Measurements from ENCODE around the gene RAC2.

Gene RAC2

DNA sequence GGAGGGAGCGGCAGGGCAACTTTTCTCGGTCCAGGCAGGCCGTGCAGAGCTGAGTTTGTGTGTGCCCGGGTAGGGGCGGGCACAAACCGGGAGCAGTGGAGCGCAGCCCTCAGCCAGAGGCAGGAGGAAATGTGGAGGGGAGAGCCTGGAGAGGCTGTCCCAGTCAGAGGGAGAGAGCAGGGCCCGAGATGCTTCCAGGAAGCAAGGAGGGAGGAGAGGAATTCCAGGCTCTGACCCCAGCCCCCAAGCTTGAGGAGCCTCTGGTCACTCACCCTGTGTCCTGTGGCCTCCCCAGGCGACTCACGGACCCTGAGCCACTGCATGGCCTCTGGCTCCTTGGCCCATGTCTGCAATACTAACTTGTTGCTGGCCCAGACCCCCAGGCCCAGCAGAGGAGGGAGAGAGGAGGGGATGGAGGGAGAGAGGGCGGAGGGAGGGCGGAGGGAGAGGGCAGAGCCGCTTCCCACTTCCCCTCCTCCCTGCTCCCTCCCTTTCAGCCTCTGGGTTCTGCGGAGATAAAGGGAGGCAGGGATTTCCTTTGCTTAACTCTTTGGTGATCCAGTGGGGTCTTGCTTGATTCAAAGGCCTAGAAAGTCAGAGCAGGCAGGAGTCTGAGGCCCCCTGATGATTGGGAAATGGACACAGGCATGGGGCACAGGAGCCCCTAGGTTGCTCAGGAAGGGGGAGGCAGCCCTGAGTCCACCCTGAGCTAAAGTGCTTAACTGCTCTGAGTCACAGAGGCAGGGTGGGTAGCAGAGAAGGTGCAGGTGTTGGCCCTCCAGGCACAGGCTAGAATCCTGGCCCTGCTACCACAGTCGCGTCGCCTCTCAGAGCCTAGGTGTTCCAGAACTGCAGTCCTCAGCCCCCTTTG, 55.9 kb downstream of the RAC2 start, which contains the start of gene C1QTNF6:
TSS of gene C1QTNF6 (minus strand) at position 357 of the 871 bp plus-strand sequence. CDS start at position 323, 34 bp downstream.
- Histone ChIP-seq H3K36me3 (ENCODE audit: control insufficient read depth, insufficient read depth, low read length) (no peaks in the 10 kb centered on the region), H3K4me3 (replicated peaks; ENCODE audit: low read depth, low read length) (no peak within 1 kb of the TSS), H3K27me3 (replicated peaks; ENCODE audit: control insufficient read depth, insufficient read depth, low read length) (no peaks in the 10 kb centered on the region)
- TF ChIP-seq, protein P1, sequence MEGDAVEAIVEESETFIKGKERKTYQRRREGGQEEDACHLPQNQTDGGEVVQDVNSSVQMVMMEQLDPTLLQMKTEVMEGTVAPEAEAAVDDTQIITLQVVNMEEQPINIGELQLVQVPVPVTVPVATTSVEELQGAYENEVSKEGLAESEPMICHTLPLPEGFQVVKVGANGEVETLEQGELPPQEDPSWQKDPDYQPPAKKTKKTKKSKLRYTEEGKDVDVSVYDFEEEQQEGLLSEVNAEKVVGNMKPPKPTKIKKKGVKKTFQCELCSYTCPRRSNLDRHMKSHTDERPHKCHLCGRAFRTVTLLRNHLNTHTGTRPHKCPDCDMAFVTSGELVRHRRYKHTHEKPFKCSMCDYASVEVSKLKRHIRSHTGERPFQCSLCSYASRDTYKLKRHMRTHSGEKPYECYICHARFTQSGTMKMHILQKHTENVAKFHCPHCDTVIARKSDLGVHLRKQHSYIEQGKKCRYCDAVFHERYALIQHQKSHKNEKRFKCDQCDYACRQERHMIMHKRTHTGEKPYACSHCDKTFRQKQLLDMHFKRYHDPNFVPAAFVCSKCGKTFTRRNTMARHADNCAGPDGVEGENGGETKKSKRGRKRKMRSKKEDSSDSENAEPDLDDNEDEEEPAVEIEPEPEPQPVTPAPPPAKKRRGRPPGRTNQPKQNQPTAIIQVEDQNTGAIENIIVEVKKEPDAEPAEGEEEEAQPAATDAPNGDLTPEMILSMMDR (IDR thresholded peaks at IDR 0.05; ENCODE audit: insufficient read depth, low read length, poor library complexity, severe bottlenecking) = no peak
- no peak for DNase-seq (ENCODE audit: extremely low read depth, insufficient read length)

DNA sequence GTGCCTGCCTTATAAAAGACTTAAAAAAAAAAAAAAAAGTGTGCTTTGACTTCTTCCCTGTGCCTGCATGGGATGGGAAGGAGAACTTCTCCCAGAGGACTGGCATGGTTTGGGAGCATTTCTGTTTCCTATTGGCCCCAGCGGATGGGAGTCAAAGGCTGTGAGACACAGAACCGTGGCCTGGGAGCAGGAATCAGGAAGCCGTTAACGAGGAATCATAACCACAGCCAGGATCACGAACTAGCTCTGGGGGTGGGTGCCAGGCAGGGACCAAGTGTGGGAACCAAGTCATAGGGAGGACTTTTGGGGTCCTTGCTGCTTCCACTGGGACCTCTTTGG, 56.5 kb downstream of the RAC2 start:
- no peak for DNase-seq (ENCODE audit: extremely low read depth, insufficient read length)
- TF ChIP-seq, protein P1 (IDR thresholded peaks at IDR 0.05; ENCODE audit: insufficient read depth, low read length, poor library complexity, severe bottlenecking) = no peak
- no peaks in the 10 kb centered on the region for H3K27me3 ChIP-seq (replicated peaks; ENCODE audit: control insufficient read depth, insufficient read depth, low read length)
- no peaks in the 10 kb centered on the region for H3K36me3 ChIP-seq (ENCODE audit: control insufficient read depth, insufficient read depth, low read length)
- H3K4me3 ChIP-seq (replicated peaks; ENCODE audit: low read depth, low read length) = no peak overlapping the region

DNA sequence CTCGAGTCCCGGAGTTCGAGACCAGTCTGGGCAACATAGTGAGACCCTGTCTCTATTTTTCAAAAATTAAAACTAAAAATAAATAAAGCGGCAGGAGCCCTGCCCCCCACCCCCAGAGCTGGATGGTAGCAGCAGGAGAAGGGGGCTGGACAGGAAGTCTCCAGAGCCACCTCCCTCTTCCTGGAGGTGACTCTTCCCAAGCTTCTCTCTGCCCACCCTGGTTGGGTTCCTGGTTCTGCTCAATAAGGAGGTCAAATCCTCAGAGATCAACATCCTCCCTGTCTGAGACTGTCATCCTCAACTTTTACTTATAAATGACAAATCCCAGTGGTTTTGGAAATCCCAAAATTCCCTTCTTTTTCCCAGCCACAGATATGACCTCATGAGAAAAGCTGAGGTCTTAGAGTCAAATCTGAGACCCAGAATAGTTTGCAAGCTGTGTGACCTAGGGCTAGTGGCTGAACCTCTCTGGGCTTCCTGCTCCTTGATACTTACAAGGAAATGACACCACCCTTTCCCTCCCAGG, 57.0 kb downstream of the RAC2 start:
- H3K36me3 ChIP-seq (ENCODE audit: control insufficient read depth, insufficient read depth, low read length) = no peaks in the 10 kb centered on the region
- no peaks in the 10 kb centered on the region for H3K27me3 ChIP-seq (replicated peaks; ENCODE audit: control insufficient read depth, insufficient read depth, low read length)
- no peak for DNase-seq (ENCODE audit: extremely low read depth, insufficient read length)
- TF ChIP-seq, protein P1 (IDR thresholded peaks at IDR 0.05; ENCODE audit: insufficient read depth, low read length, poor library complexity, severe bottlenecking) = no peak
- no peak overlapping the region for H3K4me3 ChIP-seq (replicated peaks; ENCODE audit: low read depth, low read length)

DNA sequence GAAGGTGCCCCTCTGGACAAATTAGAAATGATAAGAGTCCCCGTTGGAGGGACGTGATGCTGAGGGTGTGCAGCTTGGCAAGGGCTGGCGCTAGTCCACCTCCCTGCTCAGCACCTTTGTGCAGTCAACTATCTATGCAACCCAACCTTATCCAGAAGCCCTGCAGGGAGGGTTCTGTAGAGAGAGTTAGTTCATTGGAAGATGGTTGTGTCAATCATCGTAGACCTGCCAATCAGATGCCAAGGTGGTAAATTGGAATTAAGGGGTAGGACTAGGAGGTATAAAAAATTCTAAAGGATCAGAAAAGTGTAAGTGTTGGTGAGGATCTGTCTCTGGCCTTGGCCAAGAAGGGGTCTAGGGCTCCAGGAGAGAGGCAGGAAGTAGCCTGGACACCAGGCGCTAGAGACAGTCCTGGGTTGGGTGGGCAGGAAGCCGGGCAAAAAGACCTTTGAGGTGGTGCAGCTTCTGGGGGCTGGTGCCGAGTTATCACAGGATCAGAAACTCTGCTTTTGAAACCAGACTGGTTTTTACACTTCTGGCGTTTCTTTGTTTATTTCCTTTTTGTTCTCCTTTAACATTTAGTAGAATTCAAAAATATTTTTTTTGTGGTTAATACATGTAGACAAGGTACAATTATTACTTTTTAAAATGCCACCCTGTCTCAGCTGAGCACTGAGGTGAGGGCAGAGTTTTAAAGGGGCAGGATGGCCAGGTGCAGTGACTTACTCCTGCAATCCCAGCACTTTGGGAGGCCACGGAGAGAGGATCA, 57.7 kb downstream of the RAC2 start:
- TF ChIP-seq, protein P1 (IDR thresholded peaks at IDR 0.05; ENCODE audit: insufficient read depth, low read length, poor library complexity, severe bottlenecking) = no peak
- no peak overlapping the region for H3K4me3 ChIP-seq (replicated peaks; ENCODE audit: low read depth, low read length)
- DNase-seq (ENCODE audit: extremely low read depth, insufficient read length) = peak; percentile 56
- no peaks in the 10 kb centered on the region for H3K36me3 ChIP-seq (ENCODE audit: control insufficient read depth, insufficient read depth, low read length)
- no peaks in the 10 kb centered on the region for H3K27me3 ChIP-seq (replicated peaks; ENCODE audit: control insufficient read depth, insufficient read depth, low read length)

DNA sequence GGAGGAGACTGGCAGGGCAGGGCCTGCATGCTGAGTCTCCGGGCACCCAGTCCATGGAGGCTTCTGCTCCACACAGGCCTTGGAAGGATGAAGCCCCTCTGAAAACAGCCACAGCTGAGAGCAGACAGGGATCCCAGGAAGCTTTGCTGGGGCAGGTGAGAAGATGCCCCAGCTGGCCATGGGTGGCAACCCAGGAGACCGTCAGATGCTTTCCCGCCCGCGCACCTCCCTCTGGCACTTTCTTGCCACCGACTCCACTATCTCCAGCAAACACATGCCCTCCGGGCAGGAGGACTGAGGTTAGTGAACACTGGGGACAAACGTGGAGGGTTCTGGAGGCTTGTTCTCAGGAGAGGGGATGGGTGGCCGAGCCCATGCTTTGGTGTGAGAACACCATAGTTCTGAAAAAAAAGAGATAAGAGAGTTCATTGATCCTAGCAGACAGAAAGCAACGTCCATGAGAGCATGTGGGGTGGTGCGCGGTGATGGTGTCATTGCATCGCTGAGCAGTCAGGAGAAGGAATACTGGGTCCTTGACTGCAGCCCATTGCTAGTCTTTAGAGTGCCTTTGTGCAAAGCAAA, 58.3 kb downstream of the RAC2 start:
- Histone ChIP-seq H3K4me3 (replicated peaks; ENCODE audit: low read depth, low read length) (no peak overlapping the region), H3K36me3 (ENCODE audit: control insufficient read depth, insufficient read depth, low read length) (no peaks in the 10 kb centered on the region), H3K27me3 (replicated peaks; ENCODE audit: control insufficient read depth, insufficient read depth, low read length) (no peaks in the 10 kb centered on the region)
- TF ChIP-seq, protein P1 (IDR thresholded peaks at IDR 0.05; ENCODE audit: insufficient read depth, low read length, poor library complexity, severe bottlenecking) = no peak
- DNase-seq (ENCODE audit: extremely low read depth, insufficient read length) = no peak

Data from GM06990 (cell line).